HepG2 (cell line): ENCODE results near the gene KLRF1. TPM values are rescaled to one million over a fixed set of nuclear protein-coding genes. Genes with fewer than 3 reads are reported as not detected.

Experiments used
- ATAC-seq: fragments of 200-7000 bp; cut with Tn5 transposase; 3 replicates; pipeline ENCODE4 v1.9.1; 2020; ENCODE audit warnings: mild to moderate bottlenecking, moderate library complexity
- BruUV-seq: library from RNA; stranded (reverse); fragments of 400-500 nt; replicated peaks from 2 replicates; lab custom pipeline; 2021; lab: Mats Ljungman, UMichigan
- CTCF ChIA-PET: fragments of 300-600 bp; formaldehyde crosslinking; extraction: SDS; loops from one replicate; lab custom pipeline; 2021; ENCODE audit warnings: low total read pairs, inconsistent platforms, low intra/inter-chr PET ratio; lab: Yijun Ruan, JAX
- POLR2A ChIA-PET: fragments of 350-600 bp; sonication (Branson Sonifier 250); formaldehyde crosslinking; loops from one replicate; lab custom pipeline; 2020; ENCODE audit warnings: antibody characterized with exemption, inconsistent platforms; lab: Yijun Ruan, JAX
- DNase-seq: peaks from one replicate; pipeline ENCODE4 v3.0.0-alpha.2; 2015; ENCODE audit warnings: low spot score
- FAIRE-seq: peaks from 3 replicates; lab custom pipeline; 2011; peaks lifted over from hg19 to GRCh38; lab: Jason Lieb, UNC
- H2AFZ ChIP-seq: one replicate; pipeline ENCODE4 v1.6.1; 2011; ENCODE audit warnings: low read length, inconsistent platforms
- H3K27ac ChIP-seq: fragments of 300-600 bp; 3 replicates; pipeline ENCODE4 v1.8.0; 2011; ENCODE audit warnings: mixed run types, mild to moderate bottlenecking, mixed read lengths, low read length, inconsistent platforms; ENCODE audit not compliant: insufficient read depth; ENCODE audit errors: extremely low read length
- H3K27me3 ChIP-seq, 2 experiments: fragments of 200-600 bp in 1 of 2; 2 replicates in 1 of 2; 3 replicates in 1 of 2; pipeline versions ENCODE4 v1.6.0 to v1.8.0; 2011; ENCODE audit warnings: low read length in 2 of 2, mild to moderate bottlenecking in 2 of 2, moderate library complexity in 2 of 2, inconsistent platforms in 1 of 2; ENCODE audit not compliant: insufficient read depth in 2 of 2, control insufficient read depth in 1 of 2
- H3K36me3 ChIP-seq, 2 experiments: fragments of 200-600 bp in 1 of 2; replicated peaks in 1 of 2; 2 replicates in 1 of 2; 3 replicates in 1 of 2; pipeline versions ENCODE4 v1.5.1 to v1.8.0; 2011; ENCODE audit warnings: low read length in 2 of 2, inconsistent platforms in 1 of 2; ENCODE audit not compliant: insufficient read depth in 2 of 2, control insufficient read depth in 1 of 2
- H3K4me1 ChIP-seq: 2 replicates; pipeline ENCODE4 v1.5.1; 2012; ENCODE audit warnings: low read length, inconsistent platforms; ENCODE audit not compliant: insufficient read depth
- H3K4me2 ChIP-seq: 2 replicates; pipeline ENCODE4 v1.6.0; 2011; ENCODE audit warnings: low read depth, low read length, inconsistent platforms
- H3K4me3 ChIP-seq, 3 experiments: fragments of 200-600 bp in 1 of 3; sonication (generic), shearing (Covaris generic) in 1 of 3; replicated peaks in 1 of 3; 2 replicates each; pipeline ENCODE4 v1.5.1; 2011 to 2016; ENCODE audit warnings: low read length in 3 of 3, inconsistent platforms in 2 of 3, low read depth in 2 of 3, mild to moderate bottlenecking in 2 of 3, control low read depth in 1 of 3, mixed read lengths in 1 of 3; ENCODE audit not compliant: insufficient read depth in 1 of 3
- H3K79me2 ChIP-seq: one replicate; pipeline ENCODE4 v1.6.1; 2011; ENCODE audit warnings: low read length, inconsistent platforms; ENCODE audit not compliant: insufficient read depth
- H3K9ac ChIP-seq: 2 replicates; pipeline ENCODE4 v1.6.0; 2011; ENCODE audit warnings: mild to moderate bottlenecking, low read depth, low read length, inconsistent platforms; ENCODE audit not compliant: insufficient read depth
- H3K9me3 ChIP-seq: 2 replicates; pipeline ENCODE4 v1.5.1; 2012; ENCODE audit warnings: mild to moderate bottlenecking, low read length
- H4K20me1 ChIP-seq: 2 replicates; pipeline ENCODE4 v1.6.0; 2011; ENCODE audit warnings: inconsistent platforms, mild to moderate bottlenecking, low read length, moderate library complexity; ENCODE audit not compliant: insufficient read depth
- ARID2 ChIP-seq: sonication (generic); formaldehyde crosslinking; IDR thresholded peaks from 2 replicates; pipeline ENCODE4 v1.8.1; 2022; ENCODE audit warnings: mild to moderate bottlenecking, missing genetic modification reagents, borderline replicate concordance
- BRD4 ChIP-seq: sonication (generic); formaldehyde crosslinking; IDR thresholded peaks from 2 replicates; pipeline ENCODE4 v1.4.0; 2020; ENCODE audit warnings: missing genetic modification reagents
- DNMT1 ChIP-seq: sonication (generic); formaldehyde crosslinking; IDR thresholded peaks from 2 replicates; pipeline ENCODE4 v1.5.1; 2020; ENCODE audit warnings: mild to moderate bottlenecking, missing genetic modification reagents
- IRF9 ChIP-seq: sonication (generic); formaldehyde crosslinking; IDR thresholded peaks from 2 replicates; pipeline ENCODE4 v1.8.0; 2022; ENCODE audit warnings: missing genetic modification reagents, mild to moderate bottlenecking, borderline replicate concordance
- MAZ ChIP-seq, 2 experiments: sonication (generic) in 1 of 2; formaldehyde crosslinking in 1 of 2; IDR thresholded peaks; 2 replicates each; pipeline versions ENCODE4 v1.5.0 to v1.6.1; 2012 to 2020; ENCODE audit warnings: low read depth in 2 of 2, mild to moderate bottlenecking in 2 of 2, borderline replicate concordance in 1 of 2, improper control_type of control experiment in 1 of 2, low read length in 1 of 2, missing genetic modification reagents in 1 of 2, moderate library complexity in 1 of 2
- NR2C2 ChIP-seq: sonication (generic); formaldehyde crosslinking; IDR thresholded peaks from 2 replicates; pipeline ENCODE4 v1.4.0; 2020; ENCODE audit warnings: missing genetic modification reagents, mild to moderate bottlenecking, moderate library complexity, borderline replicate concordance
- ZKSCAN5 ChIP-seq: sonication (generic); formaldehyde crosslinking; IDR thresholded peaks from 2 replicates; pipeline ENCODE4 v1.5.1; 2020; ENCODE audit warnings: mild to moderate bottlenecking, missing genetic modification reagents
- ZMYM2 ChIP-seq: sonication (generic); formaldehyde crosslinking; IDR thresholded peaks from 2 replicates; pipeline ENCODE4 v1.8.0; 2022; ENCODE audit warnings: mild to moderate bottlenecking, missing genetic modification reagents
- ZNF136 ChIP-seq: sonication (generic); formaldehyde crosslinking; IDR thresholded peaks from 2 replicates; pipeline ENCODE4 v1.8.1; 2022; ENCODE audit warnings: low read depth, mild to moderate bottlenecking, moderate library complexity, missing genetic modification reagents
- ZNF33B ChIP-seq: sonication (generic); formaldehyde crosslinking; IDR thresholded peaks from 2 replicates; pipeline ENCODE4 v1.5.1; 2020; ENCODE audit warnings: mild to moderate bottlenecking, missing genetic modification reagents
- ZNF615 ChIP-seq: sonication (generic); formaldehyde crosslinking; IDR thresholded peaks from 2 replicates; pipeline ENCODE4 v1.5.0; 2020; ENCODE audit warnings: mild to moderate bottlenecking, missing genetic modification reagents, borderline replicate concordance
- ZNF691 ChIP-seq: sonication (generic); formaldehyde crosslinking; IDR thresholded peaks from 2 replicates; pipeline ENCODE4 v1.4.0; 2020; ENCODE audit warnings: missing genetic modification reagents, low read depth, mild to moderate bottlenecking, borderline replicate concordance
- ZNF761 ChIP-seq: sonication (generic); formaldehyde crosslinking; conservative IDR thresholded peaks from 2 replicates; pipeline ENCODE4 v1.4.0; 2020; ENCODE audit warnings: mild to moderate bottlenecking, missing genetic modification reagents
- WGBS: methylation state at CpG from one replicate; pipeline ENCODE4 v1.1.6; 2017; ENCODE audit warnings: low lambda C conversion rate; 5-methylcytosine and 5-hydroxymethylcytosine counted together
- in situ Hi-C: cut with HindIII; loops from 2 replicates; pipeline ENCODE4 v1.10.0; 2017; ENCODE audit warnings: low pct_unique_long_range_greater_than_20kb; ENCODE audit not compliant: extremely low pct_ligation_motif_present
- intact Hi-C: fragments of 100-400 bp; cut with micrococcal nuclease; formaldehyde crosslinking; loops from one replicate; pipeline ENCODE4 v1.10.0; 2022; ENCODE audit not compliant: unreplicated experiment
- polyA plus RNA-seq, 8 experiments: library from polyadenylated mRNA; depleted of rRNA in 3 of 8; stranded (reverse) in 7 of 8; unstranded in 1 of 8; fragments of >200 nt; fragmentation: Illumina TruSeq in 4 of 8; extraction: Trizol in 4 of 8; gene quantifications; 2 replicates each; pipeline versions ENCODE4 v1.2.1 to v1.2.3, GENCODE V29; 2011 to 2016; ENCODE audit warnings: low read depth in 4 of 8, missing spikeins in 1 of 8, mixed read lengths in 1 of 8; ENCODE audit not compliant: insufficient read depth in 1 of 8
- total RNA-seq, 5 experiments: library from RNA; depleted of rRNA; stranded (reverse); fragments of >200 nt; fragmentation: Illumina TruSeq; extraction: Trizol; gene quantifications; 2 replicates each; pipeline ENCODE4 v1.2.3, GENCODE V29; 2016; ENCODE audit warnings: low read depth in 1 of 5

The KLRF1 gene
- total and polyA plus RNA-seq, 2 of the 13 experiments (the other 11 are each of a cell fraction or from before 2014, with no cell fraction given) = not detected

GRCh38 chr12:9782547-9783382, 44.5 kb upstream of the KLRF1 start:
- ChIA-PET POLR2A (no interaction called here), CTCF (no interaction called here)
- Histone ChIP-seq H3K27me3 (peaks cover 0 to 3% of the 10 kb centered on the region in 2 experiments; a peak in 1 of 5 replicates), H3K36me3 (no peaks in the 10 kb centered on the region), H3K4me2 (no peak overlapping the region), H2AFZ (no peak overlapping the region), H3K4me1 (no peaks in the 10 kb centered on the region), H3K79me2 (no peaks in the 10 kb centered on the region), H4K20me1 (no peaks in the 10 kb centered on the region), H3K9me3 (no peaks in the 10 kb centered on the region), H3K9ac (no peak overlapping the region), H3K27ac (no peak overlapping the region), H3K4me3 (no peak overlapping the region)
- TF ChIP-seq ZNF615 (no peak), ARID2 (CRISPR knock-in tag) (no peak), ZNF136 (CRISPR knock-in tag) (no peak), BRD4 (CRISPR knock-in tag) (no peak), ZKSCAN5 (CRISPR knock-in tag) (no peak)
- no peak for DNase-seq
- in situ Hi-C loops (no loop called here), intact Hi-C loops (no loop called here)
- no peak for ATAC-seq
- FAIRE-seq = no peak
- BruUV-seq = no TSS peak
- 16% methylated on average over 7 of the region's 7 CpGs for WGBS

GRCh38 chr12:9784326-9784725, 43.0 kb upstream of the KLRF1 start:
- Histone ChIP-seq H4K20me1 (no peaks in the 10 kb centered on the region), H3K9me3 (no peaks in the 10 kb centered on the region), H3K79me2 (no peaks in the 10 kb centered on the region), H3K4me3 (no peak overlapping the region), H3K27ac (no peak overlapping the region), H3K4me2 (no peak overlapping the region), H3K36me3 (no peaks in the 10 kb centered on the region), H3K4me1 (no peaks in the 10 kb centered on the region), H2AFZ (no peak overlapping the region), H3K27me3 (peaks cover 0 to 3% of the 10 kb centered on the region in 2 experiments; a peak in 1 of 5 replicates), H3K9ac (no peak overlapping the region)
- CTCF ChIA-PET = no interaction called here
- DNase-seq = no peak
- FAIRE-seq = no peak
- no TSS peak for BruUV-seq
- WGBS = 6% methylated on average over 2 of the region's 2 CpGs
- no peak for ATAC-seq
- intact Hi-C loops = no loop called here
- POLR2A ChIA-PET = no interaction called here
- in situ Hi-C loops = no loop called here
- TF ChIP-seq ZNF691 (CRISPR knock-in tag) (no peak), ZMYM2 (CRISPR knock-in tag) (no peak), IRF9 (CRISPR knock-in tag) (no peak), ZNF761 (CRISPR knock-in tag) (no peak), DNMT1 (CRISPR knock-in tag) (no peak), NR2C2 (CRISPR knock-in tag) (no peak), ZNF33B (no peak), MAZ (IDR thresholded peaks at IDR 0.05; ENCODE audit: borderline replicate concordance, low read depth, low read length) (no peak), MAZ (CRISPR knock-in tag; IDR thresholded peaks at IDR 0.05; ENCODE audit: low read depth) (no peak)
